Measurements from ENCODE around the gene ORC5.

DNA sequence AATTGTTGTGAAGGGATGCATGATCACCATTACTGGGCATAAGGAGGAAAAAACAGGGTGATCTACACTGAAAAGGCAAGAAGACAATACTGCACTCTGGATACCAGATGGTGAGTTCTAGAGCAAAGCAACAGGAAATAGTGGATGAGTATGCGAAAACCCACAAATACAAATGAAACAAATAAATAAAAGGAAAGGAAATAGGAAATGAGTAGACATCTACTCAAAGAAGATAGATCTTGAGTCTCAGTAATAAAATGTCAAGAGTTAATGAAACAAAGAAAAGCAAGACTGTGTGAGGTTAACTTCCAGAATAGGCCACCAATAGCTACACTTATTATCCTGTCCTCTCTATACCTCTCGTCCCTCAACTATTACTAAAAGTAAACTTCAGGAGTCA is 11.7 kb downstream of the ORC5 start:
- TF ChIP-seq CTCF (IDR thresholded peaks at IDR 0.05; ENCODE audit: low read length) (no peak), EZH2 (IDR thresholded peaks at IDR 0.05; ENCODE audit: borderline replicate concordance, low read length) (no peak)

All from OCI-LY1 (cell line).